Measurements from ENCODE around the gene BARX1.

Gene BARX1

GRCh38 chr9:93916358-93916757, 38.8 kb downstream of the BARX1 start:
- DNase-seq, result no peak

- DNase-seq, result no peak
These were observed 43.2 kb downstream of the BARX1 start for GRCh38 chr9:93911801-93912554.

- DNase-seq, result no peak
These were observed 43.9 kb downstream of the BARX1 start for GRCh38 chr9:93911136-93911745.

- no peak for DNase-seq
These were observed 44.6 kb downstream of the BARX1 start for GRCh38 chr9:93910598-93910997.

GRCh38 chr9:93910196-93910595, 45.0 kb downstream of the BARX1 start:
- no peak for DNase-seq

DNA sequence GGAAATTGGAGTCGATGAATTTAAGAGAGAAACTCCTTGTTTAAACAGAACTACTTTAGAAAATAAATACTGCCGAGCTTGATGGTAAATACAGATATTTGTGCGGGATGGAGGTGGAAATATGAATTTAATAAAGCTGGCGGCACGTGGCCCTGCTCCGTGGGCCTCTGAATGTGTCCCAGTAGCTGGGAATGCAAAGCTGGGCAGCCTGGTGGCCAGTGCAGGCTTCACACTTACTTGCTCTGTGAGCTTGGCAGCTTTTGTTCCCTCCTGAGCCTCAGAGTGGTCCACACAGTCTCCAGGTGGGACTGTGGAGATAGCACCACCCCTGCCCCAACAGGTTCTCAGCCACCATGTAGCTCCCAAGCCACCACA, 45.9 kb downstream of the BARX1 start:
- no peak for DNase-seq

GRCh38 chr9:93908591-93909241, 46.4 kb downstream of the BARX1 start:
- no peak for DNase-seq

- DNase-seq, result no peak
These were observed 47.5 kb downstream of the BARX1 start for GRCh38 chr9:93907551-93908199.

GRCh38 chr9:93906195-93906880, 48.8 kb downstream of the BARX1 start:
- no peak for DNase-seq

GRCh38 chr9:93905473-93906133, 49.6 kb downstream of the BARX1 start:
- no peak for DNase-seq

DNA sequence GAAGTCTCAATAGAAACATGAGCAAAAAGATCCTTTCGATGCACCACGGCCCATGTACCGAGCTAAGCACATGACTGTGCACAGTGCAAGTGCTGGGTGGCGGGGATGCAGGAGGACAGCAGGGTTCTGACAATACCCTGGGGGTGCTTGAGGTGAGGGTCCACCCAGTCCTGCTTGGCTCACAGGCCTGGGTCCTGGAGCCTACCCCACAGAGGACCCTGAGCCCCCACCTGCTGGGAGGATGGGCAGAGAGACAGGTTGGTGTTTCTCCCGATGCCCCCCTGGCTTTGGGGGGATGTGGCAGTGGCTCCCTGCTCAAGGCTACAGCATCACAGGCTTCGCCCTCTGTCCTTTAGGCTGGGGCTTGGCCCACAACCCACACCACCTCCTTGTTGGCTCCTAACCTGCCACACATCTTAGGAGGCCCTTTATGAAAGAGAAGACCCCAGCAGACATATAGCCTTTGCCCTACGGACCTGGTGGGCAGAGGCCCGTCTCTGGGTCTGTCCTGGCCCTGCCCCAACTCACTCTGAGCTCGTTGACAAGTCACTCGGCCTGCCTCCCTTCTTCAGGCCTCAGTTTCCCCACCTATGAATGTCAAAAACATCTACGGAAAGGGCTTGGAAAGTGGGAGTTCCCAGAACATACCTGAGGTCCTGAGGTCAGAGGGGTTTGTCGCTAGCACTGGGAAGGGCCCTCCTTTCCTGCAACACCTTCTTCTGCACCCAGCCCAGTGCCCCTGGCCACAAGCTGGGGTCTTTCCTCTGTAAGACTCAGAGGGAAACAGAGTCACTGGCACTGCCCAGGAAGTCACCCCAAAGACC, 50.3 kb downstream of the BARX1 start:
- DNase-seq, result no peak

DNA sequence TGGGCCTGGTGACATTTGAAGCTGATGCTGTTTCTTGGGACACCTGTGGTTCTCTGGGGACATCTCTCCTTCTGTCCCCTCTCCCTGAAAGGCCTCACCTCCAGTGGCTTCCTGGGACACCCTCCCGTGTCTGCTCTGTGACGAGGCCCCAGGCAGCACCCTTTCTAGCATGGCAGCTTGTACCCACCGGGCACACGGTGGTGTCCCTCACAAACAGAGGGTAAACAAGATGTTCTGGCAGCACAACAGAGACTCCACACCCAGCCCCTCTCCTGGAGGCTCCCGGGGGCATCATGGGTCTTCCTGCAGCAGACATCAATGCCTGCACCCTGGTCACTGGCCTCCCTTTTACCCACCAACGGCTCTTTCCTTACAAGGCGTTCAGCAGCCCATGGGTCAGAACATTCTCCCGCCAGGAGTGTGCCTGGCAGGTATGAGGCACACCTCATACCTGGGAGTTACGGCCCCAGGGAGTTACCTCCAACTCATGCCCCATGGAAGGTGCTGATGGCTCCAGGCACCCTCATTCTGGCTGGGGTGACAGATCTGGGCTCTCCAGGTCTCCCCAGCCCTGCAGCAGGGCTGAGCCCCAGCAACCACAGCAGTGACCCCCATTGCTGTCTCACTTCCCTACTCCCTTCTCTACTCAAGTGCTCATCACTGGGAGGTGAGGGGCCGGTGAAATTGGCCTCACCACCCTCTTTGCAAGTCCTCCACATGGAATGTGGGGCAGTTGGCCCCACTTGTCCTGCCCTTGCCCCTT, 51.1 kb downstream of the BARX1 start:
- DNase-seq, result no peak

- no peak for DNase-seq
These were observed 52.1 kb downstream of the BARX1 start for GRCh38 chr9:93902780-93903655.

- no peak for DNase-seq
These were observed 52.9 kb downstream of the BARX1 start for GRCh38 chr9:93902051-93902779.
